ENCODE measurements around the gene SENP3.
A peak's percentile ranks its signal among the peaks of the same experiment; 100 is the strongest.
"Not testable (repeated sequence)": the region's sequence is repeated elsewhere in the genome, so short reads cannot be mapped to it uniquely, and the experiment has no call there.

The SENP3 gene

DNA sequence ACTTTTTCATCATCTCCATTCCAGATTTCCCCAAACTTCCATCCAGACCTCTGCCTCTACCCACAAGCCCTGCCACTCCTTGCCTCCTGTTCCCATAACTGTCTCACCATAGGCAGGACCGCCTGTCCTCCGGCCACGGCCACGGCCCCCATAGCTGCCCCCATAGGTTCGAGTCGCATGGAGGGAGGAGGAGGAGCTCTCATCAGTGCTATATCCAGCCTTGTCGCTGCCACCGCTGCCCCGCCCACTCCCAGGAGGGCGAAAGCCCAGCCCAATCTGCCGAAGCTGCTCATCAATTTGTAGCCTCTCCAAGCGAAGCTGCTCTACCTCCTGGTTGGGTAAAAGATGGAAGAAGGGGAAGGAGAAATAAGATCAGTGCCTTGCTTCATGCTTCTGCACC lies 31.6 kb downstream of the SENP3 start:
- DNase-seq (ENCODE audit: low read depth in 2 of 2) = no peak

DNA sequence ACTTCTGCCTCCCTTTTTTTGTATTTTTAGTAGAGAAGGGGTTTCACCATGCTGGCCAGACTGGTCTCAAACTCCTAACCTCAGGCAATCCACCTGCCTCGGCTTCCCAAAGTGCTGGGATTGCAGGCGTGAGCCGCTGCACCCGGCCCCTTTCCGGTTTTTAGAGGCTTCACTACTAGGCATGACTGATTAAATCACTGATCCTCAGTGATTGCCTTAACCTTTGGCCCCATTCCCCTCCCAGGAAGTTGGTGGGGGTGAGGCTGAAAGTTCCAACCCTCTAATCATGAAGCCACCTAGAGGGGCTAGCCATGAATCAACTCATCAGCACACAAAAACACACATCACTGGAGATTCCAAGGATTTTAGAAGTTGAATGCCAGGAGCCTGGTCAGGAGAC lies 35.8 kb downstream of the SENP3 start:
- DNase-seq (ENCODE audit: low read depth in 2 of 2) = not testable (repeated sequence)

DNA sequence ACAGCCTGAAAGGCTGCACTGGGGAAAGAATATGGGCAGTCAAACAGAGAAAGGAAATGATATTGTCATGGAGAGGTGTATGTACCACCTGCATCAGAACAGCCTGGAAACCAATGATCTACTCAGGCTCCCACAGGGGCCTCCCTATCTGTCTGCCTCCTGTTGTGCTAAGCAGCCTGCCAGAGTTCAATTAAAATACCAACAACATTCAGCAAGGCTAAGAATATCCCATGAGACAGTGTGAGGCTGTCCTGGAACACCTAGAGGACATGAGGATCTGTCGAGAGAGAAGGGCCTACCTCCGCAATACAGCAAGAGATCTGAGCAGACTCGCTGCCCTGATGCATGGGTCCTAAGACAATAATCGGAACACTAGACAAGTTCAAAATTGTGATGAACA lies 44.6 kb downstream of the SENP3 start:
- DNase-seq (ENCODE audit: low read depth in 2 of 2) = no peak

DNA sequence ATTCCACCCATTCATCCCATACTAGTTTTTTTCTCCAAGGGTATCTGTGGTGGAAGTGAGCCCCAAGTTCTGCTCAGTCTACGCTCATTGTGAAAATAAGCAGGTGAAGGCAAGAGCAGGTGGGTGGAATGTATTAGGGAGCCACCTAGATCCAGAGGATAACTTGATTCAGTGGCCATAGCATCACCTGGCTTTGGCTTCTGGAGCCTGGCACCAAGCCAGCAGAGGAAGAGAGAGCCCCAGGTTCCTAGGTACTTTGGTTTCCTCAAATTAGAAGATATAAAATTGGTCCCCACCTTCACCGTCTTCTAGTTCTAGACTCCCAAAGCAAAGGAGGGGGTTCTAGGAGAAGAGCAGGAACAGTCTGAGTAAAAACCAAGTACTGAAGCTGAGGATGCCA lies 48.9 kb downstream of the SENP3 start:
- DNase-seq (ENCODE audit: low read depth in 2 of 2) = no peak

DNA sequence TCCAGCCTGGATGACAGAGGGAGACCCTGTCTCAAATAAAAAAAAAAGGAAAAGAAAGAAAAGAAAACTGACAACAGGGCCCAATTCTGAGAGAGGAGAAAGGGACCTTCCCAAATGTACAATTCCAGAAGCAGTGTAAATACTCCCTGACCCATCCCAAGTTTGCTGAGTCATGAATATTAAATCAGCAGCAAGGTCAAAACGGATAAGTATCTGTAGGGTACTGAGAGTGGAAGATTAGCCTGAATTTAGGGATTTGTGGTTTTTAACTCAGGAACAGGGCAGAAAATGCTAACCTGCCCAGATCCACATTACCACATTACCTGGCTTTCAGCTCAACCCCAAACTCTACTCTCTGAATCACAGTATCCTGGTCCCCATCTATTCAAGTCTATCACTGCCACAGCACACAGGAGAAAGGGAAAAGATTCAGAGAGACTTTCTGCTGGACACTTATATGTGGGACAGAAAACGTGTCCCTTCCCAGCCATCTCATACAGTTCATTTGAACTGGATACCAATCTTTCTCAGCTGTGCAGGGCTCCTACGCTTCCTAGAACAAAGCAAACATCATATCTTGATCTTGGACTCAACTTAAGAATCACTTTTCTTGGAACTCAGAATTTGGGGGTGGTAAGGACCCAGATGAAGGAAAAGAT lies 50.0 kb downstream of the SENP3 start:
- no peak for DNase-seq (ENCODE audit: low read depth in 2 of 2)

DNA sequence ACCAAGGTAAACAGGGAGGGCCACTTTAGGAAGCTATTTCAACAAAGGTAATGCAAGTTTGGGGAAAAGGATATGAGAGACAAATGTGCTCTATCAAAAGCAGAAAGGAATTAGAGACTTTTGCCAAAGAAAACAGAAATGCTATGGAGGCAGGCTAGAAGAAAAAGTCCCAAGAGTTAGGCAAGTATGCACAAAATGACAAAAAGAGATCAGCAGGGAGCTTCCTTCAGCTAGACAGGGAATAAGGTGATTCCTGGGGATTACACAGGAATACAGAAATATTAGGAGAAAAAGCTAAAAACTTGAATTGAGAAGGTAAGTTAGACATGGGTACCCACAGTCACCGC lies 50.5 kb downstream of the SENP3 start:
- no peak for DNase-seq (ENCODE audit: low read depth in 2 of 2)

DNA sequence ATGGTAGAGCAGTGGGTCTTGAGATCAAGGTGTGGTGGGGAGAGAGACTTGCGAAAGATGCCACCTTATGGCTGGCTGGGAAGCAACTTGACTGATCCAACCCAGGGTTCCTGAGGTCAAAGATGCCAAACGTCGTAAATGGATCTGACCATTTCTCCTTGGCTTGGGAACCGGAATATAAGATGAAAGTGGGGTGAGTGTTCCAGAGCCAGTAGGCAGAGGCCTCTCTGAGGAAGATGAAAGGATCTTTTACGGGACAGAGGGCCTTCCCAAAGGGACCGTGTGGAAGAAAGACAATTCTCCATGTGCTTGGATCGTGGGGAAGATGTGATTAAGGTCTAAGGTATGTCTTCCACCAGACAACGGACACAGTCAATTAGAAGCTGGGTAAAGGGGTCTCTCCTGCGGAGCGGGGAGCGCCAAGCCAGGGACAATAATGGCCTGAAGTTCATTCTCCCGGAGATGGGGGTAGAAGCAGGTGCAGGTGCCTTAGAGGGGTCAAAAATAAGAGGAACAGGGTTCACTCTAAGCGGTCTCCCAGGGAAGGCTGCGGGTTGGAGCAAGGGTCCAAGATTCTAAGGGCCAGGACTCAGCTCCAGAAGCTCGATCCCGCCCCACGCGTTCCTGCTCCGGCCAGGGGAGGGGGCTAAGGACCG lies 52.2 kb downstream of the SENP3 start:
- no peak for DNase-seq (ENCODE audit: low read depth in 2 of 2)

DNA sequence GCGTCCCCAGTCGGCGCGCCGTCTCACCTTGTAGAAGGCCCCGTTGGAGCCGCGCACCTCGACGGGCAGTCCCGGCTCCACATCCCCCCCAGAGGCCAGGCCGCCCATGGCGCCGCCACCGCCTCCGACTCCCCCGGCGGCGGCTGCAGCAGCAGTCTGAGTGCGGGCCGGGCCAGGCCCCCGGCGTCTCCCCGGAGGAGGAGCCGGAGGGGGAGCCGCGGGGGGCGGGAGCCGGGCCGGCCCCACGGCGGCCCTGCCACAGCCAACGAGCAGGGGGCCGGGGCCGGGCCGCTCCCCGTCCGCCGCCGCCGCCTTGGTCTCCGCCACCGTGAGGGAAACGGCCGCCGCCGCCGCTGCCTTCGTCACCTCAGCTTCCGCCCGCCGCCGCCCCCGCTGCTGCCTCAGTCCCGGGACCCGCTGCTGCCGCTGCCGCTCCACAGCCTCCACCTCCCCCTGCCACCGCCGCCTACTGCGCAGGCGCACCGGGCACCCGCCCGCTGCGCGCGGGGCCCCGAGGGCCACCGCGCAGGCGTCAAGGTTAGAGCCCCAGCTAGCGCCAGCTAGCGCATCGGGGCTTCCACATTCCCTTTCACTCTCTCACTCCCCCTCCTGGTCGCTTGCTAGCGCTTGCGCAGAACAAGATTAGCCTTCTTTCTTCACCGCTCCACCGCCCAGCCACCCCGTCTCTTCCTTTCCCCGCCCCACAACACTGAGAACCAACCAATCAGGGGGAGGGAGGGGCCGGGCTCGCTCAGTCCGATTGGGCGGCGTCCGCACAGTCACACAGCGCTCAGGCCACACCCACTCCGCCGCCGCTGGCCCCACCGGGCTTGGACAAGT lies 52.9 kb downstream of the SENP3 start, which contains the start of gene FXR2:
Gene FXR2 (minus strand): TSS at position 473 of the 840 bp plus-strand sequence. CDS start 365 bp downstream, at position 108.
- peak; percentile 99 to 100 for DNase-seq (ENCODE audit: low read depth in 2 of 2)

DNA sequence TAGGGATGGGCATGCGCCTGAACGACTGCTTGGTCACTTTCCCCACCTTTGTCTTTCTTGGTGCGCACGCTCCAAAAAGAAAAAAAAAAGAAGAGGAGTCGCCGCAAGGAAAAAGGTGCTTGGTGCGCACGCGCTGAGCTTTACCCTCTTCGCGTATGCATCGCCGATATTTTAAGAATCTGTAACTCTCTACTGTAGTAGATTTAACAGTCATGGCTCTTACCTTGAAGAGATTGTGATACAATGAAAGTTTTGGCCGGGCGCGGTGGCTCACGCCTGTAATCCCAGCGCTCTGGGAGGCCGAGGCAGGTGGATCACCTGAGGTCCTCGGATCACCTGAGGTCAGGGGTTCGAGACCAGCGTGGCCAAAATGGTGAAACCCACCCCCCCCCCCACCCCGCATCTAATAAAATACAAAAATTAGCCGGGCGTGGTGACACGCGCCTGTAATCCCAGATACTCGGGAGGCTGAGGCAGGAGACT lies 53.6 kb downstream of the SENP3 start:
- DNase-seq (ENCODE audit: low read depth in 2 of 2) = no peak

DNA sequence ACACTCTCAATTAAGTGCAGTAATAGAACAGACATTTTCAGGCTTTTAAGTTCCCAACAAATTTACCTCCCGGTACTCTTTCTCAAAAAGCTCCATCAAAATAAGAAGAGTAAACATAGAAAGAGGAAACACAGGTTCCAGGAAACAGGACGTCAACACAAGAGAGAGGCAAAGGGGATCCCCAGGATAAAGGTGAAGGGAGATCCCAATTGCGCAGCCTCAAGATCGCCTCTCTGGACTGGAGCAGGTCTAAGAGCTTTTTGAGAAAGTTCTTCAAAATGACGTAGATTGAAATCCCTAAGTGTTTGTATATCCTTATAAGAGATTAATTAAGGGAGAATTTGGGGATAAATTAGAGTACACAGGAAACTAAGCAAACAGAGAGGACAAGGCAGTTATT lies 56.9 kb downstream of the SENP3 start:
- DNase-seq (ENCODE audit: low read depth in 2 of 2) = no peak

DNA sequence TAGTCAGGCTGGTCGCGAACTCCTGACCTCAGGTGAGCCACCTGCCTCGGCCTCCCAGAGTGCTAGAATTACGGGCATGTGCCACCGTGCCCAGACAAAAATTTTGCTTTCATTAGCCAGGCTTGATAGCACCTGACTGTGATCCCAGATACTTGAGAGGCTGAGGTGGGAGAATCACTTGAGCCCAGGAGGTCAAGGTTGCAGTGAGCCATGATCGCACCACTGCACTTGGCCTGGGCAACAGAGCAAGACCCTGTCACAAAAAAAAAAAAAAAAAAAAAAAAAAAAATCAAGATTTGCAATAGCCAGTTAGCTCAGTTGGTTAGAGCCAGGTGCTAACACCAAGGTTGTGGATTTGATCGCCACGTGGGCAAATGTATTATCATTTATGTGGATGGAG lies 59.1 kb downstream of the SENP3 start:
- DNase-seq (ENCODE audit: low read depth in 2 of 2) = no peak
